Measurements from ENCODE around the gene GIT2.

GRCh38 chr12:109998241-109998903 is 2.2 kb upstream of the GIT2 start:
- no peak for TF ChIP-seq CTCF (IDR thresholded peaks at IDR 0.05)
- TF ChIP-seq POLR2AphosphoS5 (IDR thresholded peaks at IDR 0.05) = no peak

Data from breast epithelium (tissue), 3 donors.